Stomach (tissue), 9 donors: ENCODE measurements around the gene SKI. TPM values are rescaled to one million over a fixed set of nuclear protein-coding genes. Genes with fewer than 3 reads are reported as not detected.

ENCODE experiments used
- DNase-seq, 2 donors: peaks; one replicate each; pipeline versions ENCODE4 v3.0.0 to v3.0.0-alpha.2; 2013 to 2019
- H3K27ac ChIP-seq, 5 donors: fragments of 200-600 bp in 4 of 5; sonication (generic) in 4 of 5; one replicate each; pipeline ENCODE4 v1.5.1; 2013 to 2019; ENCODE audit warnings: mild to moderate bottlenecking in 1 of 5, moderate library complexity in 1 of 5
- H3K27me3 ChIP-seq, 3 donors: fragments of 200-600 bp; sonication (generic); one replicate each; pipeline ENCODE4 v1.5.1; 2017 to 2019; ENCODE audit warnings: mixed run types in 1 of 3
- H3K36me3 ChIP-seq, 4 donors: fragments of 200-600 bp; sonication (generic); 1 replicate in 3 of 4; 2 replicates in 1 of 4; pipeline ENCODE4 v1.5.1; 2016 to 2019
- H3K4me1 ChIP-seq, 4 donors: fragments of 200-600 bp; sonication (generic); one replicate each; pipeline ENCODE4 v1.5.1; 2016 to 2019
- H3K4me3 ChIP-seq, 4 donors: fragments of 200-600 bp; sonication (generic) in 3 of 4; one replicate each; pipeline ENCODE4 v1.5.1; 2016 to 2019; ENCODE audit warnings: mild to moderate bottlenecking in 1 of 4
- H3K9me3 ChIP-seq, 4 donors: fragments of 200-600 bp; sonication (generic); one replicate each; pipeline ENCODE4 v1.5.1; 2016 to 2019
- EP300 ChIP-seq: sonication (generic); formaldehyde crosslinking; IDR thresholded peaks from one replicate; pipeline ENCODE4 v1.6.1; 2017; ENCODE audit warnings: antibody characterized with exemption
- POLR2A ChIP-seq, 4 donors: fragments of 450-650 bp; IDR thresholded peaks; one replicate each; pipeline ENCODE4 v1.6.1; 2016; ENCODE audit warnings: antibody characterized with exemption in 4 of 4, control low read depth in 2 of 4, mild to moderate bottlenecking in 1 of 4, moderate library complexity in 1 of 4
- POLR2AphosphoS5 ChIP-seq, 3 donors: sonication (generic); formaldehyde crosslinking; IDR thresholded peaks; one replicate each; pipeline ENCODE4 v1.6.1; 2016; ENCODE audit warnings: antibody characterized with exemption in 3 of 3
- WGBS, 5 donors: extraction: QIAGEN DNeasy Blood & Tissue Kit in 3 of 5; methylation state at CpG; one replicate each; pipeline versions ENCODE4 v1.1.5 to v1.1.7; 2013 to 2018; 5-methylcytosine and 5-hydroxymethylcytosine counted together
- intact Hi-C: fragments of 100-400 bp; cut with DNase I; formaldehyde crosslinking; loops from one replicate; pipeline ENCODE4 v1.15.1; 2023; ENCODE audit warnings: low total_unique reads
- polyA plus RNA-seq, 3 donors: library from polyadenylated mRNA; stranded (reverse); fragments of 200-250 nt; gene quantifications; one replicate each; pipeline ENCODE4 v1.2.3, GENCODE V29; 2013
- total RNA-seq, 5 donors: library from RNA; depleted of rRNA; stranded (reverse); fragments of >200 nt; gene quantifications; one replicate each; pipeline versions ENCODE4 v1.1.0 to v1.2.3, GENCODE V29; 2014 to 2016
- TF ChIP-seq, protein P1 (sequence below), 7 experiments: fragments of 450-650 bp in 4 of 7; fragments of 200-600 bp in 3 of 7; sonication (generic) in 3 of 7; IDR thresholded peaks; one replicate each; pipeline ENCODE4 v1.5.1; 2016 to 2019; ENCODE audit warnings: antibody characterized with exemption in 7 of 7, control low read depth in 2 of 7, mild to moderate bottlenecking in 1 of 7
- donor health status: healthy with polysubstance abuse.
- donor health status: Bipolar disorder and iron deficiency.
- donor health status: healthy.

SKI gene
- total and polyA plus RNA-seq, 8 donors: 7.4 to 84.0 (median 21.0) TPM

- WGBS, 5 donors: 78 to 87% (median 82%) methylated on average over 32 to 35 of the region's 35 CpGs
- Histone ChIP-seq H3K4me1 (peaks cover 32 to 73% (median 52%) of the 10 kb centered on the region in 4 donors), H3K4me3 (no peak overlapping the region), H3K27me3 (no peaks in the 10 kb centered on the region), H3K36me3 (peaks cover 49 to 63% (median 55%) of the 10 kb centered on the region in 4 donors), H3K9me3 (no peaks in the 10 kb centered on the region), H3K27ac (peak overlapping the region in 2 of 5 donors; percentile 83 to 84)
- DNase-seq: no peak
- intact Hi-C loops: loop anchor here (10.0 kb wide), 1 partner anchor 98 kb away; no protein-coding TSS in a partner anchor
- TF ChIP-seq EP300 (no peak), POLR2A (IDR thresholded peaks at IDR 0.05) (no peak), POLR2AphosphoS5 (IDR thresholded peaks at IDR 0.05) (no peak)
- TF ChIP-seq, protein P1, sequence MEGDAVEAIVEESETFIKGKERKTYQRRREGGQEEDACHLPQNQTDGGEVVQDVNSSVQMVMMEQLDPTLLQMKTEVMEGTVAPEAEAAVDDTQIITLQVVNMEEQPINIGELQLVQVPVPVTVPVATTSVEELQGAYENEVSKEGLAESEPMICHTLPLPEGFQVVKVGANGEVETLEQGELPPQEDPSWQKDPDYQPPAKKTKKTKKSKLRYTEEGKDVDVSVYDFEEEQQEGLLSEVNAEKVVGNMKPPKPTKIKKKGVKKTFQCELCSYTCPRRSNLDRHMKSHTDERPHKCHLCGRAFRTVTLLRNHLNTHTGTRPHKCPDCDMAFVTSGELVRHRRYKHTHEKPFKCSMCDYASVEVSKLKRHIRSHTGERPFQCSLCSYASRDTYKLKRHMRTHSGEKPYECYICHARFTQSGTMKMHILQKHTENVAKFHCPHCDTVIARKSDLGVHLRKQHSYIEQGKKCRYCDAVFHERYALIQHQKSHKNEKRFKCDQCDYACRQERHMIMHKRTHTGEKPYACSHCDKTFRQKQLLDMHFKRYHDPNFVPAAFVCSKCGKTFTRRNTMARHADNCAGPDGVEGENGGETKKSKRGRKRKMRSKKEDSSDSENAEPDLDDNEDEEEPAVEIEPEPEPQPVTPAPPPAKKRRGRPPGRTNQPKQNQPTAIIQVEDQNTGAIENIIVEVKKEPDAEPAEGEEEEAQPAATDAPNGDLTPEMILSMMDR (IDR thresholded peaks at IDR 0.05): no peak
These were observed 75.1 kb downstream of the SKI start for GRCh38 chr1:2303016-2303775.

DNA sequence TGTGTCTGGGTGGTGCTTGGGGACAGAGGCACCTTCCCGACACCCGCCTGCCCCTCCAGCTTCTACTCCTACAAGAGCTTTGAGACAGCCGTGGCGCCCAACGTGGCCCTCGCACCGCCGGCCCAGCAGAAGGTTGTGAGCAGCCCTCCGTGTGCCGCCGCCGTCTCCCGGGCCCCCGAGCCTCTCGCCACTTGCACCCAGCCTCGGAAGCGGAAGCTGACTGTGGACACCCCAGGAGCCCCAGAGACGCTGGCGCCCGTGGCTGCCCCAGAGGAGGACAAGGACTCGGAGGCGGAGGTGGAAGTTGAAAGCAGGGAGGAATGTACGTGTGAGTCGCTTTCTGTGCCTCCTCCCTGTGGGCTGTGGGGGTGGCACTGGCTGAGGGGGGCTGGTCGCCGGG, 75.7 kb downstream of the SKI start:
- WGBS, 5 donors: 91 to 96% (median 93%) methylated on average over 25 to 26 of the region's 26 CpGs
- H3K4me3 ChIP-seq: no peak overlapping the region
- DNase-seq: no peak
- H3K9me3 ChIP-seq: no peaks in the 10 kb centered on the region
- H3K27ac ChIP-seq: no peak overlapping the region
- TF ChIP-seq, protein P1 (IDR thresholded peaks at IDR 0.05): no peak
- TF ChIP-seq POLR2AphosphoS5 (IDR thresholded peaks at IDR 0.05) (no peak), POLR2A (IDR thresholded peaks at IDR 0.05) (no peak), EP300 (no peak)
- H3K4me1 ChIP-seq: peaks cover 30 to 67% (median 47%) of the 10 kb centered on the region in 4 donors
- H3K36me3 ChIP-seq: peaks cover 54 to 69% (median 61%) of the 10 kb centered on the region in 4 donors
- no peaks in the 10 kb centered on the region for H3K27me3 ChIP-seq
- intact Hi-C loops: loop anchor here (10.0 kb wide), 1 partner anchor 99 kb away; no protein-coding TSS in a partner anchor

- Histone ChIP-seq H3K9me3 (no peaks in the 10 kb centered on the region), H3K4me1 (peaks cover 24 to 62% (median 42%) of the 10 kb centered on the region in 4 donors), H3K4me3 (no peak overlapping the region), H3K27me3 (no peaks in the 10 kb centered on the region), H3K27ac (peak overlapping the region in 1 of 5 donors; percentile 39), H3K36me3 (peaks cover 59 to 73% (median 66%) of the 10 kb centered on the region in 4 donors)
- intact Hi-C loops: loop anchor here (10.0 kb wide), 1 partner anchor 99 kb away; no protein-coding TSS in a partner anchor
- no peak for DNase-seq
- no peak for TF ChIP-seq POLR2AphosphoS5 (IDR thresholded peaks at IDR 0.05)
- TF ChIP-seq EP300: no peak
- TF ChIP-seq POLR2A (IDR thresholded peaks at IDR 0.05): no peak
- TF ChIP-seq, protein P1 (IDR thresholded peaks at IDR 0.05): no peak
- 90 to 93% (median 90%) methylated on average over 20 to 22 of the region's 22 CpGs for WGBS, 5 donors
These were observed 76.2 kb downstream of the SKI start for GRCh38 chr1:2304282-2304681.

DNA sequence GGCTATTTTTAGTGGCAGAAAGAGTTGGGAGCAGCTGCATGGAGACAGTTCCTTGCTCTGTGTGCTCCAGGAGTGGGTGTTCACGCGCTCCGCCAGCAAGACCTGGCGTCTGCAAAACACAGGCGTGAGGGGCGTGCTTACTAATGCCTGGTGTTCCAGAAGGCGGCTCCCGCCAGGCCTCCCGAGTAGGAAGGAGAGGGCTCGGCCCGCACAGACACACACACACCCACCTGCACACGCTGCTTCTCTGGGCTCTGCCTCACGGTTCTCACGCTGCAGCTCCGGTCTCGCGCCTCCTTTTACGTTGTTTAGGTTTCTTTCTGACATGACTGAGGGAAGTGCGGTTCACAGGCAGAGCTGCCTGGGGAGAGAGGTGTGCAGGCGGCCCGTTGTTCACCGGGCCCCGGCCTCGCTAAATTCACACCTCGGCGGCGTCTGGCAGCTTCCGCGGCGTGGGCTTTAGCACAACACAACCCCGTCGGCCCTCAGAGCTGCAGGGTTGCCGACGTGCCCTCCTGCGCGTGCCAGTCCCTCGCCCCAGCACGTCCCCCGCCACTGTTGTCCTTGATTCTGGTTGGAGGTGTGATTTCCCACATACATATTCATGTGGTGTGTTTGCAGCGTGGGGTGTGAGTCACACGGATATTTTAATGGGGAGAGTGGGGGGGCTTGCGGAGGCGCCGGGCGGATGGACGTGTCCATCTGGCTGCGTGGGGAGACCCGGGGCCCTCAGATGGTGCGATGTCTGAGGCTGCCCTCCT, 77.0 kb downstream of the SKI start:
- intact Hi-C loops: loop anchor here (10.0 kb wide), 1 partner anchor 100 kb away; no protein-coding TSS in a partner anchor
- 86 to 91% (median 91%) methylated on average over 47 to 49 of the region's 49 CpGs for WGBS, 5 donors
- TF ChIP-seq EP300 (no peak), POLR2A (IDR thresholded peaks at IDR 0.05) (no peak), POLR2AphosphoS5 (IDR thresholded peaks at IDR 0.05) (no peak)
- TF ChIP-seq, protein P1 (IDR thresholded peaks at IDR 0.05): no peak
- peaks cover 17 to 58% (median 35%) of the 10 kb centered on the region in 4 donors for H3K4me1 ChIP-seq
- no peaks in the 10 kb centered on the region for H3K27me3 ChIP-seq
- H3K4me3 ChIP-seq: no peak overlapping the region
- DNase-seq: peak in 1 of 2 donors; percentile 63
- H3K27ac ChIP-seq: peak overlapping the region in 2 of 5 donors; percentile 39 to 44
- peaks cover 60 to 73% (median 66%) of the 10 kb centered on the region in 4 donors for H3K36me3 ChIP-seq
- no peaks in the 10 kb centered on the region for H3K9me3 ChIP-seq
